Activated effector memory CD4-positive, alpha-beta T cell treated with anti-CD3 and anti-CD28 coated beads, Interleukin-2, amount 50 U/mL, for 16 hours (primary cell): ENCODE results near the gene NUP210L.

ENCODE experiments used
- DNase-seq: peaks from one replicate; pipeline ENCODE4 v3.0.0-alpha.2; 2020

NUP210L gene

DNA sequence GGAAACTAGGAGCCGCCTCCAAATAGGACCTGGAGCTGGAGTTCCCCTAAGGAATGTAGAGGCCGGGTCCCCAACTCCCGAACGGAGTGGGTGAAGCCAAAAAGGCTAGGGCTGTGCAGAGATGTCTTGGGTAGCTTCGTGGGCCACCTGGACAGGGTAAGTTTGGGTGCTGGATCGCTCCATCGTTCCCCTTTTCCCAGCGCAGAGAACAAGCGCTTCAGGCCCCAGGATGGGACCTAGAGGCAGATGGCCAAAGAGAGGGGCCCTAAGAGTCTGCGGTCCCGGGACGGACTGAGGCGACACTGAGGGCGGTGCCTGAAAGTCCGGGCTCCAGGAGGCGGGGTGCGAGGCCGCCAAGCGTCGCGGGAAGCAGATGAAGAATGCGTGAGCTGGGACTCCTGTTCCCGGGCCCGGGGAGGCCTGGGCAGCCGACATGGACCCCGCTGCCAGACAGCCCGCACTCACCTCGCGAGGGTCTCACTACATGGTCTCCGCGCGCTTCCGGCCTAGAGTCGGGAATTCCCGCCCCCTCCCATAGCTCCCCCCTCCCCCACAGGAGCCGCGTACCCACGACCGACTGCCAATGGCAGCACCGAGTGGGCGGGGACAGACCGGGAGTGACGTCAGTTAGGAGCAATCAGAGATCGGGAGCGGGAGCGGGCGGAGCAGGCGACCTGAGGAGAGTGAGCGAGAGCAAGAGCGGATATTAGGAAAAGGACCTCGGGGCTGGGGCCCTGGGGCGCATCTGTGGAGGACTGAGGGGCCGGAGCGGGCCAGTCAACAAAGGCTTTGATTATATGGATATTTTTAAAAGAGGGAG lies 191.6 kb downstream of the NUP210L start, which contains the start of gene SLC39A1:
SLC39A1 (minus strand) TSS at position 508 of the 820 bp plus-strand sequence. CDS start 822 bp downstream, outside the sequence.
- DNase-seq = peak; percentile 97

DNA sequence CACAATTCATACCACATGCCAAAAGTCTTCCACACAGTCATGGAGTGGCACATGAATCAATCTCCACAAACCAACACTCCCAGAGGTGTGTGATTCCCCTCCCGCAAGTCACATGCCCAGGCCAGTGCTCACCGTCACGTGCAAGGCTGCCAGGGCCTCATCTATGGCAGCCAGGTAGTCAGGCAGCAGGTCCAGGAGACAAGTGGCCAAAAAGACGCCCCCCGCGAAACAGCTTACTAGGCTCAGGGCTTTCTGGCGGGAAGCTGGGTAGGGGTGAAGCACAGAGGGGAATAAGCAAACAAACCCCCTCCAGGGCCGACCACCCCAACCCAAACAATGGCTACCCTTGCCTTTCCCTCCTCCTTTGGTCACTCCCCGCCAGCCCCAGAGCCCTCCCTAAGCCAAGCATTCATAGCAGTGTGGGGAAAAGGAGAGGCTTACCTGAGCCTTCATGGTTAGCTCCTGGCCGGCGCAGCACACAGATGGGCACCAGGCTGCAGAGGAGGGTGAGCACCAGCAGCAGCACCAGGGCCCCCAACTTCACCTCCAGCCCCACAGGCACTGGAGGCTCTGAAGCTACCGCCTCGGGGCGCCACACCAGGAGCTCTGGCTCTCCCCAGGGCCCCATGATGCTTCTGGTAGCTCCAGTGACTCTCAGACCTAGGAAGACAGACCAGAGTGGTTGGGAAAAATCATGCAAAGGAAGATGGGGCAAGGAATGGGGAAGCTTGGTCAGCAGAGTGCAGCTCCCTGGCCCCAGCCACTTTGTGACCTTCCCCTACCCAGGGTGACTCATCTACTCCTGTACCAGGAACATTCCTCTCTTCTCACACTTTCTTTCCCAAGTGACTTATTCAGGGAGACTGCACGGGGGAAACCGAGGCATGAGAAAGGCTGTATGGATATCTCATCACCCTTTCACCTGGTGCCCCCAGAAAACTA lies 192.5 kb downstream of the NUP210L start:
- DNase-seq = no peak

DNA sequence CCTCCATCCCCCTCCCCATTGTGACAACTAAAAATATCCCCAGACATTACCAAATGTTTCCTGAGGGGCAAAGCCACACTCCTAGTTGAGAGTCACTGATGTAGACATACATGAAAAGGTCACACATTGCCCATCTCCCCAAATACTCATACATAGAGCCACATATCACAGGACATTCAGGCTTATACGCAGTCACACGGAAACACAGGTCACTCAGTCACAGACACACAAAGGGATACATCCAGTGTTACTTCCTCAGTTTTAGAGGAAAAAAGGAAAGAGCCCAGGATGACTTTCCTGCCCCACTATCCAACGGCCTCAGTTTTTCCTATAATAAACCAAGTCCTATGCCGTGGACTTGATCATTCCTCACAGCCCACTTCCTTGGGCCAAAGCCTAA lies 193.5 kb downstream of the NUP210L start:
- DNase-seq = no peak

DNA sequence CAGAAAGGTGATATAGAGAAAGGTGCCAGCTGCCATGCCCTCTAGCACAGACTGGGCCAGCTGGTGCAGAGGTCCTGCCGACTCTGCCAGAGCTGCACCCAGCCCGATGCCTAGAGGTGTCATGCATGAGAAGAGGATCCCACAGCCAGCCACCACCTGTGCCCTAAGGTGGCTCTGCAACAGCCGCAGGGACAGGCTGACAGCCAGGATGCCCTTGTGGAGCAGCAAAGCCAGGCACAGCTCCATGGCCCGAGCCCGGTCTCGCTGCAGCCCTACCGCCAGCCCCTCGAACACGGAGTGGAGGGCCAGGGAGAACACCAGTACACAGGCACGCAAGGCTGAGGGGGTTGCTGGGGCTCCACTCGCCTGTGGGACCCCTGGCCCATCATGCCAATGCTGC lies 194.7 kb downstream of the NUP210L start:
- no peak for DNase-seq

DNA sequence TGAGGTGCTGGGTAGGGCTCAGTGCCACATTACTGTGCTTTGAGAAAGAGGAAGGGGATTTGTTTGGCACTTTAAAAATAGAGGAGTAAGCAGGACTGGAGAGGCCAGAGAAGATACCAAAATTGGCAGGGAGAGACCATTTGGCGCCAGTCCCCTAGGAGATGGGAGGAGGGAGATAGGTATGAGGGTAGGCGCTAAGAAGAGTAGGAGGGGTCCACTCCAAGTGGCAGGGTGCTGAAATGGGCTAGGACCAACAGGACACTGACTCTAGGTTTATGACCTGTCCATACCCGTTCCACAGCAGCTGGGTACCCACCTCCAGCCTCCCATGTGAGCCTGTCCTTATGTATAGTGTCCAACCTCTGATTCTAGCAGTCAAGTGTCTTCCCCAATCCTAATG lies 195.4 kb downstream of the NUP210L start:
- no peak for DNase-seq

DNA sequence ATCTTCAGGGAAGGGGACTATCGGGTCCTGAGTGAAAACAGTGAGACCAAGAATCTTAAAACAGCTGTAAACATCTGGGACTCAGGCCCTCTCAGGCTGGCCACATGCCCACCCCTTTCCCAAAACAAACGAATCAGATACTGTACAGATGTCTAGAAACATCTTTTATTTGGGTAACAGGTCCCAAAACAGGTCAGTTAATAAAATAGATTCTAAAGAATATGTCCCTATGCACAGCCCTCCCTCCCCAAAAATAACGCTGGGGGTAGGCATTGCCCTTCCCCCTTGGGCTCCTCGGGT lies 196.0 kb downstream of the NUP210L start:
- no peak for DNase-seq

DNA sequence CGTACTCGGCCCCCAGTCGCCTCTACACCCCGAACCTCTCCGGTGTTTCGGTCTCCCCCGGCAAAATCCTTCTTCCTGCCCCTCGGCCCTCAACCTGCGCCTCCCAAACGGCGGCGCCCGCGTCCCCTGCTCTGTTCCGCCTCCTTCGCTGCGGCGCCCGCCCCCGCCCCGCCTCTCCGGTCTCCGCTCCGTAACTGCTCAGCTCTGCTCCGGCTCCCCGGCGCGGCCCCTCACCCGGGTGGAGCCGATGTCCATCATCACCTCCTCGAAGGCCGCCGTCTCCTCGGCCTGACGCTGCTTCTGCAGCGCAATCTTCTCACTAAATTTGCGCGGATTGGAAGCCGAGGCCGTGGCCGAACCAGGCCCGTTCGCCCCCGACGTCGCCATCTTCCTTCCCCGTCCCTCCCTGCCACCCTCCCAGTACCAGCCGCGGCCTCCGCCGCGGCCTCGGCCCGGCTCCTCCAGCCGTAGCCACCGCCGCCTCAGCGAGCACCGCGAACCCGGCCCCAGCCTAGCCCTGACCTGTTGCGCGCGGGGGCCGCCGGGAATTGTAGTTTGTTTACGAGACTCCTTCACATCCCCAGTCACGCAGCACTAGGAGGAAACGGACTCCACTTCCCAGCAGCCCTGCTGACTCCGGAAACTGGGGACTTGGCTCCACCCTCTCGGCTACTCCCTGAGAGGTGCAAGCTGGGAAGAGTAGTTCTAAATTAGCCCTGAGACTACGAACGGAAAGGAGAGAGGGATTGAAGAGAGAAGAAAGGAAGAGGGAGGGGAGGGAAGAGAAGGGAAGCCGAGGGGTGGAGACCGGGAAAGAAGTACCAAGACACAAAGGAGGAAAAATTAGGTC lies 196.5 kb downstream of the NUP210L start, which contains the start of gene CRTC2:
CRTC2 (minus strand) TSS at position 502 of the 850 bp plus-strand sequence; CDS start at position 387, 115 bp downstream.
- DNase-seq = peak; percentile 99

DNA sequence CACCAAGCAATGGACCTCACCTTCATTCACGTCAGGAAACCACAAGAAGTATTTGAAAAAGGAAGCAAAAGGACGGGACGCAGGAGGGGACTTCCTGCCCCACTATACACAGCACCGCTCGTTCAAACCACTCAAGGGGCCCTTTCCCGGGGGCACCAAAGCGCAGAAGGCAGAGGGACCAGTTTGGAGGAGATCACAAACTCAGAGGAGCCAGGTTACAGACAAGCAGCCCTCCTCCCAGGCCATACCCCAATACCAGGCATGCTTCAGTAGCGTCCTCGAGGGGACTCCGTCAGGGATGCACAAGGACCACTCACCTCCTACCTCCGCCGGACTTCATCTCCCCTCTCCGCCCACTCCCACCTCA lies 197.1 kb downstream of the NUP210L start:
- peak; percentile 81 for DNase-seq

DNA sequence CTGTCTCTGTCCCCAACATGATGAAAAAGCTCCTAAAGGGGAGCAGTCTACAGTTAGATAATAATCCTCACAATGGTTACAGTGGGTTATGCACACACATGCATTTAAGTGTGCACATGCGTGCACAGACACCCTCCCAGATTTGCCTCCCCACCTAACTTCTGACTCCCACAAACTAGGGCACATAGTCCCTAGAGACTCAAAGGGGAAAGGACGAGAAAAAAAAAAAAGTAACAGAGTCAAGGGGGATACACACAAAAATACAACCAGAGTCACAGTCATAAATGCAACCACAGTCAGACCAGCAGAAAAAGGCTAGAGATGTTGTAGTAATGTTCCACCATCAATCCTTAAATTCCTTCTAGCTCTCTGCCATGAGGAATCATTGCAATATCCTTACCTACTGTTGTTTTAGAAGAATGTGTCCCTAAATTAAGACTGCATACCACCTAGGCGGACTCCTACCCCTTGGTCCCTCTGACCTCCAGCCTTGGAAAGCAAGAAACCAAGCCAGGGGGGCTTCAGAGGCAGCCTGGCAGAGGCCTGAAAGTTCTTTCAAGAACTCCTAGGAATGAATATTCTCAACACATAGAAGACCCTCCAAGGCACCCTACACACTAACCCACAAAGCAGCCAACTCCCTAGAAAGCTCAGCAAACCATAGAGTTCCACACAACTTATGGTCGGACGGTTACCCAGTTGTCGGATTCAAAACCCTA lies 197.7 kb downstream of the NUP210L start:
- DNase-seq = no peak

DNA sequence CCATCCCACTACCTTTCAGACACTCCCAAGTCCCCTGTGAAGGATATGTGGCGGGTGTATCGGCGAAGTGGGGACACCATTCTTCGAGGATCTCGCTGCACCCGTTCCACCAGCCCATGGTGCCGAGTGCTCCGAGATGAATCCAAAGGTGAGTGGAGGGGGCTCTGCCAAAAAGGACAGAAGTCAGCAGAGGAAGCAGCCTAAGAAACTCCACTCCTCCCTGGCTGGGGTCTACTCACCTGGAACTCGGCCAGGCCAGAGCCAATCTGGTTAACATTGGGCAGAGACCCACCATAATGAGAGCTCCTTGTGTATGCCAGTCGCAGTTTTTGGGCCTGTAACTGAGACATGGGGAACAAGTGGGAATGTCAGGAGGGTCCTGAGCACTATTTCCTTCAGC lies 200.0 kb downstream of the NUP210L start:
- no peak for DNase-seq

DNA sequence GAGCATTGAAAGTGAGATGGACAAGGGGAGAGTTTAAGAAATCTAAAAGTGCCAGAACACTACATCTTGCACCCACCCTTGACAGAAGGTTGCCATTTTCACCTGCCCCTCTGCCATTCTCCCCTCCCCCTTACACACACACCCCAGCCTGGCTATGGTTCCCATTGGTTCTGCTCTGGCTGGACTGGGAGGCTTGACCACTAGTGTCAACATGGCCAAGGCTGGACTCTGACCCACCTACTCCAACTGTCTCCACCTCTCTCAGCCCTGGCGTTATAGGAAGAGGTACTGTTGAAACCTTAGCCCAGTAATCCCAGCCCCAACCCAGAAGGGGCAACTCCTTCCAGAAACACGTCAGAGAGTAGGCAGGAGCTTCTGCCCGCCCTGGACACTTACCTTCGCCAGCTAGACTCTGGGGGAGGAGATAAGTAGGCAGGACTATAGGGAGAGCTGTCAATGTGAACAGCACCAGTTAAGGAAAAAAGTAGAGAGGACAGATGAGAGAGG lies 201.0 kb downstream of the NUP210L start:
- DNase-seq = no peak

DNA sequence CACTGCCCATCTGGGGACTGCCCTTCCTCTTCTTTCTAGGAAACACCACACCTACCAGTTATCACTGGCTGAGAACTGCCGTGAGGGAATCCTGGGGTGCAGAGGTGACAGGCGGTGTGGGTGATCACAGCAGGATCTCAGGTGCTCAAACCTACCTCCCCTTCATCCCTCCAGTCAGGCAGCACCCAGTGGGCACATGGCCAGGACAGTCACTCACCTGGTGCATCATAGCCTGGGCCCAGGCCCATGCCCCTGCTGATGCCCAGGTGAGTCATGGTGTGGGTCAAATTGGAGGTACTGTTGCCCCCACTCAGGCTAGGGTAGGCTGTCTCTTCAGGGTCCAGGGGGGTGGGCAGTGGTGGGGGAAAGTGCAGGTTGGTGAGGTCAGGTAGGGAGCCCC lies 203.1 kb downstream of the NUP210L start:
- DNase-seq = no peak

DNA sequence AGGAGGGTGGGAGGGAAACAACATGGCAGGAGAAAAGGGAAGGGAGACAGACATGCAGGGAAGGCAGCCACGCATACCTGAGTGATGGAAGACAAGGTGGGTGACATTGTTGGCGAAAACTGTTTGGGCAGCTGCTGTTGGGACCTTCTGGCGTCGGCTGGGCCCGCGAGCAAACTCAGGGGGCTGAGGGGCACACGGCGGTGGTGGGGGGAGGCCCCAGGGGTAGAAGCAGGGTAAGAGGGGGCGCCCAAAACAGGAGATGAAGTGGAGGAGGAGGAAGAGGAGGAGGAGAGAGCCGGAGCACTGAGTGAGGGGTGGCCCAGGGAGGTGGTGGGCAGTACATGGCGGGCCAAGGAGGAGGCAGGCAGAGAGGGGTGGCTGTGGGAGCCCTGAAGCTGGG lies 203.7 kb downstream of the NUP210L start:
- no peak for DNase-seq

DNA sequence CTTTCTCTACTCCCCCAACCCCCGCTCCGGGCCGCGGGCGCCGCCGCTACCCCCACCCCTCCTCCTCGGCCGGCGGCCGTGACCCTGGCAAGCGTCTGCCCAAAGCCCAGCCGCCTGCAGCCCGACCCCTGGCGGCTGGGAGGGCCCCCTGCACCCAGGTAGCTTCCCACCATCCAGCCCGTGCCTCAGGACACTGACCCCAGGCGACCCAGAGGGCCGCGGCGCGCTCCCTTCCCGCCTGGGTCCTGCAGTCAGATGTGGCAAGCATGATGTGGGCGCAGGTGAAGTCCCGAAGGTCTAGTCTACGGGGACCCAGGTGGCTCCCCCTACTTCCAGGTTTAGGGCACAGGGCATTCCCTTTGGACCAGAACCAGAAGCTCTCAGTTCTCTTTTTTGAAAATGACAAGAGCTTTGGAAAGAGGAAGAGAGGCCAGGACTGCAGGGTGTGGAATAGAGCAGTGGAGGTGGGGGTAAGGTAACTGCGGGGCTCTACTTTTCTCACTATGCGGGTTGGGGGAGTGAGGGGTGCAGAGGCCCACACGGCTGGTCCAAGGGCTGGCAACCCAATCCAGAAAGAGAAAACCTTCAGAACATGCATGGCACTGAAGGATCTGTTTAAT lies 208.1 kb downstream of the NUP210L start, which contains the start of gene DENND4B:
DENND4B (minus strand) TSS at position 97 of the 620 bp plus-strand sequence. CDS start 2,344 bp downstream, outside the sequence.
- peak; percentile 92 for DNase-seq

DNA sequence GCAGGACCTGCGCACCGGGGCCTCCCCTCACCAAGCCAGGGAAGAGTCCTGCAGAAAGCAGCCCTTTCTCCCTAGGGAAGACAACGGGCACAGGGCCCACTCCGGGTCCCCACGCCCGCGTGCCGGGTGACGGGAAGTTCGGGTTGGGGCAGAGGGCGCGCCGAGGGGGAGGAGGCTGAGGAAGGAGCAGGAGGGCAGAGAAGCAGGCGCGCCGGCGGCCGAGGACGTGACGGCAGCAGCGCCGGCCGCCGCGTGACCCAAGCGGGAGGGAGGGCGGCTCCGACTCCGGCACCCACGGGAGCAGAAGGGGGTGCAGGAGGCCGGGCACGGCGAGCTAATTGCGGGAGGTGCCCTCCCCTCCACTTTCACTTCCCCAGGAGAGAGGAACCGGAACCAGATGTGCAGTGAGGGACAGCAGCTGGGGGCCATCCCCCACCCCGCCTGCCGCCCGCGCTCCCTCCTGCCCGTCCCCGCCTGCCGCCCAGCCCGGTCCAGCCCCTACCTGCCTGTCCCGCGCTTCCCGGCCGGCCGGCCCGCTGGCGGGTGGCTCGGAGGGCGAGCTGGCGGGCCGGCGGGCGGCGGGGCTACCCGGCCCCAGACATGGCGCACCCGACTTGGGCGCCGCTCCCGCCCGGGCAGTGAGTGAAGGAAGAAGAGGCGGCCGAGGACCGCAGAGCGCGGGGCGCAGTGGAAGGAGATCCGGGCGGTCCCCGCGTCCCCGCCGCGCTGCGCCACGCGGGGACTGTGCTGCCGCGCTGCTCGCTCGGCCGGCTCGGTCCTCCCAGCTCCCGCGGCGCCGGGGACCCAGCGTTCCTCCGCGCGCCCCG lies 208.9 kb downstream of the NUP210L start:
- DNase-seq = peak; percentile 91

DNA sequence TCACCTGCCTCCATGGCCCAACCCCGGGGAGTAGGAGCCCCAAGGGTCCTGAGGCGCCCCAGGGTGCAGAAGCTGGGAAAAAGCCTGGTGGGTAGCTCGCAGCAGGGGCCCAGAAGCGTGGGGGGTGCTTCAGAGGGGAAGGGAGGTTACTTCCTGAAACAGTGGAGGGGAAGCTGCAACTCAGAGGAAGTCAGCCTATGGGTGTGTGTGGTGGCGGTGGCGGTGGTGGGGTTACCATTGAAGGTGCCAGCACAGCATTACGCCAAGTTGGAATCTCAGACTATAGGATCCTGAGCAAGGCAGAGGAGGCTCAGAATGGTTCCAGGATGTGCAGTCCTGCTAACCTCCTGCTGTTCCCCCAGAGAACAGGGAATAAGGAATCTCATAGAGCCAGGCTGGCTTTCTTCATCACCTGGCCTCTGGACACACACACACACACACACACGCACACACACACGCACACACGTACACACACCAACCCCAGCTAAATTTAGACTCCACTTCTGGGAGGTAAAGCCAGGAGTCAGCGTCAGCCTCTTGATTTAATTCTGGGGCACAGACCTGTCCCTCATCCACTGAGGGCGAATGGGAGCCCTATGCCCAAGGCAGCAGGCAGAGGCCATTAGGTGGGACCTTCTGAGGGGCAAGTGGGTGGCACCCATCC lies 209.6 kb downstream of the NUP210L start:
- peak; percentile 90 for DNase-seq

DNA sequence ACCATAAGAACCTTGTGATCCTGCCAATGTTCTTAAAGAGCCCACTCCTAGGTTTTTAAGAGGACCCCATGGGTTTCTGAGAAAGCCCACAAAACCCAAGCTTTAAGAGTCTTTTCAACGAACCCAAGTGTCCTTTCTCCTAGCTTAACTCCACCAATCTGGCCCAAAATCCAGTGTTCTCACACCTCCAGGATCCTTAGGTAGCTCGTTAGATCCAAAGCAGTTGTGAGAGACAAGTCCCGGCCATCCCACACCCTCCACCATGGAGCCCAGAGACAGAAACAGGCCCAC lies 210.1 kb downstream of the NUP210L start:
- DNase-seq = no peak

DNA sequence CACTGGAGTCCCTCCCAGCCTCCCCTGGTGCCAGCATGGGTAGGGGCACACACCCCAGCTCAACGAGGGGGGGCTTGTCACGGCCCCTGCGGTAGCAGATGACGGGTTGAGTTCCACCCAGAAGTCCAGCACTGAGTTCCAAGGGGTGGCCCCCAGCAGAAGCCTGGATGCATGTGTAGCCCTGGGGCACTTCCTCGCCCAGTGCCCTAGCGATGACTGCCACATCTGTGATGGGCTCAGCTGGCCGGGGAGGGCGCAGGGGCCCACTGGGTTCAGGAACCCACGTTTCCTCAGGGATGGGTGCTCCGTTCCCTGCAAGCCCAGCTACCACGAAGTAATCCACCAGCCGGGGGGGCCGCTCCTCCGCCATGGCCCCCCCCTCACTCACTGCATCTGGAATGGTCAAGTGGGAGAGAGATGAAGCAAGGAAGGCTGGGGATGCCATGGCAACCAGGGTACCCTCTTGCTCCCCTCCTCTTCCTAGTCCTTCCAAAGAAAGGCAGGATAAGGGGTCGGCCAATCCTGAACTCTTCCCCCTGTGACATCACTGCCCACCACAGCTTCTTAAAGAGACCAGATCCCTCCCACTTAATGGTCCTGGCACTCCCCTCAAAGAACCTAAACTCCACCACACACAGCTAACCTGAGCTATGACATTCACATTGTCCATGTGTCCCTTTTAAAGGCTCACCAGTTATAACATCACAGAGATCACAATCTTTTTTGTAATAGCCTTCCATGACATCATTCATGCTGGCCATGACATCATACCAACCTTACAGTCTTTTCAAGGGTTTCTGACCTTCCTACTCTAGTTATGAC lies 210.7 kb downstream of the NUP210L start:
- DNase-seq = no peak
